Raji (cell line): Measurements from ENCODE around the gene FMNL2.

Experiments used
- POLR2A ChIP-seq: IDR thresholded peaks from 2 replicates; pipeline ENCODE4 v1.6.1; 2011; ENCODE audit warnings: low read depth, low read length, control low read depth; ENCODE audit not compliant: insufficient read depth

FMNL2 gene

GRCh38 chr2:152452256-152452973 lies 117.4 kb downstream of the FMNL2 start:
- TF ChIP-seq POLR2A: no peak

GRCh38 chr2:152453129-152453911 lies 118.3 kb downstream of the FMNL2 start:
- no peak for TF ChIP-seq POLR2A

GRCh38 chr2:152454371-152454770 lies 119.4 kb downstream of the FMNL2 start:
- no peak for TF ChIP-seq POLR2A

GRCh38 chr2:152454960-152455359 lies 120.0 kb downstream of the FMNL2 start:
- no peak for TF ChIP-seq POLR2A

GRCh38 chr2:152455738-152456137 lies 120.8 kb downstream of the FMNL2 start:
- no peak for TF ChIP-seq POLR2A

GRCh38 chr2:152456262-152456661 lies 121.3 kb downstream of the FMNL2 start:
- no peak for TF ChIP-seq POLR2A

GRCh38 chr2:152458441-152458940 lies 123.5 kb downstream of the FMNL2 start:
- TF ChIP-seq POLR2A: no peak

- TF ChIP-seq POLR2A: no peak
These were observed 124.1 kb downstream of the FMNL2 start for GRCh38 chr2:152459091-152459490.

- no peak for TF ChIP-seq POLR2A
These were observed 125.6 kb downstream of the FMNL2 start for GRCh38 chr2:152460567-152460966.

- TF ChIP-seq POLR2A: no peak
These were observed 127.1 kb downstream of the FMNL2 start for GRCh38 chr2:152462120-152462519.

- no peak for TF ChIP-seq POLR2A
These were observed 127.8 kb downstream of the FMNL2 start for GRCh38 chr2:152462779-152463178.

- no peak for TF ChIP-seq POLR2A
These were observed 130.0 kb downstream of the FMNL2 start for GRCh38 chr2:152464851-152465470.

GRCh38 chr2:152465541-152465940 lies 130.6 kb downstream of the FMNL2 start:
- TF ChIP-seq POLR2A: no peak

- TF ChIP-seq POLR2A: no peak
These were observed 131.1 kb downstream of the FMNL2 start for GRCh38 chr2:152466041-152466440.

- TF ChIP-seq POLR2A: no peak
These were observed 132.2 kb downstream of the FMNL2 start for GRCh38 chr2:152466980-152467676.
